Measurements from ENCODE around the gene TMEM183A.
A peak's percentile ranks its signal among the peaks of the same experiment; 100 is the strongest.

TMEM183A gene

GRCh38 chr1:203037509-203038190 is 30.5 kb downstream of the TMEM183A start:
- no peak overlapping the region for H3K4me3 ChIP-seq (ENCODE audit: low read depth, low read length)
- TF ChIP-seq CTCF (IDR thresholded peaks at IDR 0.05; ENCODE audit: low read depth, low read length) = no peak
- peaks cover 16% of the 10 kb centered on the region for H3K4me1 ChIP-seq
- H3K36me3 ChIP-seq = no peaks in the 10 kb centered on the region
- H3K9me3 ChIP-seq = no peaks in the 10 kb centered on the region
- DNase-seq = no peak
- no peaks in the 10 kb centered on the region for H3K27me3 ChIP-seq

- TF ChIP-seq CTCF (IDR thresholded peaks at IDR 0.05; ENCODE audit: low read depth, low read length) = no peak
- H3K4me1 ChIP-seq = peaks cover 16% of the 10 kb centered on the region
- H3K4me3 ChIP-seq (ENCODE audit: low read depth, low read length) = no peak overlapping the region
- H3K36me3 ChIP-seq = no peaks in the 10 kb centered on the region
- DNase-seq = no peak
- no peaks in the 10 kb centered on the region for H3K9me3 ChIP-seq
- no peaks in the 10 kb centered on the region for H3K27me3 ChIP-seq
These were observed 31.1 kb downstream of the TMEM183A start for GRCh38 chr1:203038217-203038741.

- H3K4me3 ChIP-seq (ENCODE audit: low read depth, low read length) = no peak overlapping the region
- no peaks in the 10 kb centered on the region for H3K27me3 ChIP-seq
- DNase-seq = peak; percentile 85
- no peaks in the 10 kb centered on the region for H3K36me3 ChIP-seq
- peaks cover 16% of the 10 kb centered on the region for H3K4me1 ChIP-seq
- no peaks in the 10 kb centered on the region for H3K9me3 ChIP-seq
- peak; percentile 98 for TF ChIP-seq CTCF (IDR thresholded peaks at IDR 0.05; ENCODE audit: low read depth, low read length)
These were observed 31.9 kb downstream of the TMEM183A start for GRCh38 chr1:203038891-203039608.

GRCh38 chr1:203039609-203040512 is 32.7 kb downstream of the TMEM183A start:
- Histone ChIP-seq H3K4me1 (peaks cover 16% of the 10 kb centered on the region), H3K4me3 (ENCODE audit: low read depth, low read length) (no peak overlapping the region), H3K9me3 (no peaks in the 10 kb centered on the region), H3K27me3 (no peaks in the 10 kb centered on the region), H3K36me3 (no peaks in the 10 kb centered on the region)
- DNase-seq = peak; percentile 82
- peak; percentile 76 for TF ChIP-seq CTCF (IDR thresholded peaks at IDR 0.05; ENCODE audit: low read depth, low read length)

- Histone ChIP-seq H3K9me3 (no peaks in the 10 kb centered on the region), H3K27me3 (no peaks in the 10 kb centered on the region), H3K36me3 (no peaks in the 10 kb centered on the region), H3K4me3 (ENCODE audit: low read depth, low read length) (no peak overlapping the region), H3K4me1 (peaks cover 16% of the 10 kb centered on the region)
- DNase-seq = no peak
- no peak for TF ChIP-seq CTCF (IDR thresholded peaks at IDR 0.05; ENCODE audit: low read depth, low read length)
These were observed 33.5 kb downstream of the TMEM183A start for GRCh38 chr1:203040513-203041275.
